ENCODE results near the gene CAMK2N1. TPM values are rescaled to one million over a fixed set of nuclear protein-coding genes. Genes with fewer than 3 reads are reported as not detected.

The CAMK2N1 gene
- 100 to 1,000 TPM; 162 to 274 (median 163) TPM for total RNA-seq
- long read RNA-seq, donor 1, transcript CAMK2N1-201 (2 exons, 2,336 nt): major isoform, 249 of 265 reads
- long read RNA-seq, donor 1, partial matches to known transcripts: 0 of 265 reads
- long read RNA-seq, donor 1, other reads (novel, unspliced or antisense): 15 of 265 reads
- long read RNA-seq, donor 2, partial matches to known transcripts: 25 of 28 reads
- long read RNA-seq, donor 2, other reads (novel, unspliced or antisense): 0 of 28 reads

DNA sequence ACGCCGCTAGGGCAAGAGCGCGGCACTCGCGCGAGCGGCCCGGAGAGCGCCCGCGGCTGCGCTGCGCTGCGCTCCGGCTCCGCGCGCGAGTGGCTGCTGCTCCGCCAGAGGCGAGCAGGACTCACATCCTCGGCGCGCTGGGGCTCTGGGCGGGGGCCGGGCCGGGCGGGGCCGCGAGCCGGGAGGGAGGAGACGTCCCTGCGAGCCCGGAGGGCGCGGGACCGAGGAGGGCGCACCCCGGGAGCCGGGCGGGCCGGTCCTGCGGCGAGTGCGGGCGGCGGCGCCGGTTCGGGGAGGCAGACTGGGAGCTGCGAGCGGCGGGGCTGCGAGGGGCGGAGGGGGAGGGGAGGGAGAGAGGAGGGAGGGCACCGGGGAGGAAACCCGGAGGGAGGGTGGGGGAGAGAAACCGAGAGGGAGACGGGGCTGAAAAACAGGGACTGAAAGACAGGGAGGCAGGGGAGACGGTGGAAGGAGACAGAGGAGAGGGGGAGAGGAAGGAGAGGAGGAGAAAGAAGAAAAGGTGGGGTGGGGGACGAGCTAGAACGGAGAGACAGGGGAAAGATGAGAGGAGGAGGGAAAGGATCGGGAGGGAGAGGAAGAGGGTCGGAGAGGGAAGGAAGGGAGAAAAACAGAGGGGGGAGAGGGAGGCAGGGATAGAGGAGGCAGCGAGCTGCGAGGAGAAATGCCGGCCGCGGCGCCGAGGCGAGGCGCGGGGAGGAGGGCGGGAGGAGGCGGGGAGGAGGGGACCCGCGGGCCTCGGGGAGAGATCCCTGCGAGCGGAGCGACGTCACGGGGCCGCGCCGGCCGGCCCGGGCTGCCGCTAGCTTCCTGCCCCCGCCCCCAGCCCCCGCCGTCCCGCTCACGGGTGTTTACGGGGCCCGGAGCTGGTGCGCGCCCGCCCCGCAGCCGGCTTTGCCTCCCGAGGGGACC is at the start of gene CAMK2N1:
Gene CAMK2N1, minus strand, starts transcription at position 684 of the 930 bp plus-strand sequence. CDS start 831 bp downstream, outside the sequence.
- Histone ChIP-seq H3K9me3 (no peaks in the 10 kb centered on the region), H3K4me1 (ENCODE audit: low read depth) (peaks cover 21% of the 10 kb centered on the region), H3K36me3 (ENCODE audit: low read depth) (no peaks in the 10 kb centered on the region), H3K4me3 (peak within 1 kb of the TSS; percentile 74)
- peak; percentile 79 for ATAC-seq
- TF ChIP-seq, protein P1, sequence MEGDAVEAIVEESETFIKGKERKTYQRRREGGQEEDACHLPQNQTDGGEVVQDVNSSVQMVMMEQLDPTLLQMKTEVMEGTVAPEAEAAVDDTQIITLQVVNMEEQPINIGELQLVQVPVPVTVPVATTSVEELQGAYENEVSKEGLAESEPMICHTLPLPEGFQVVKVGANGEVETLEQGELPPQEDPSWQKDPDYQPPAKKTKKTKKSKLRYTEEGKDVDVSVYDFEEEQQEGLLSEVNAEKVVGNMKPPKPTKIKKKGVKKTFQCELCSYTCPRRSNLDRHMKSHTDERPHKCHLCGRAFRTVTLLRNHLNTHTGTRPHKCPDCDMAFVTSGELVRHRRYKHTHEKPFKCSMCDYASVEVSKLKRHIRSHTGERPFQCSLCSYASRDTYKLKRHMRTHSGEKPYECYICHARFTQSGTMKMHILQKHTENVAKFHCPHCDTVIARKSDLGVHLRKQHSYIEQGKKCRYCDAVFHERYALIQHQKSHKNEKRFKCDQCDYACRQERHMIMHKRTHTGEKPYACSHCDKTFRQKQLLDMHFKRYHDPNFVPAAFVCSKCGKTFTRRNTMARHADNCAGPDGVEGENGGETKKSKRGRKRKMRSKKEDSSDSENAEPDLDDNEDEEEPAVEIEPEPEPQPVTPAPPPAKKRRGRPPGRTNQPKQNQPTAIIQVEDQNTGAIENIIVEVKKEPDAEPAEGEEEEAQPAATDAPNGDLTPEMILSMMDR (IDR thresholded peaks at IDR 0.05): no peak
- peak; percentile 84 to 92 (median 87) for DNase-seq
- intact Hi-C loops (cut with DNase I, micrococcal nuclease): no loop called here

DNA sequence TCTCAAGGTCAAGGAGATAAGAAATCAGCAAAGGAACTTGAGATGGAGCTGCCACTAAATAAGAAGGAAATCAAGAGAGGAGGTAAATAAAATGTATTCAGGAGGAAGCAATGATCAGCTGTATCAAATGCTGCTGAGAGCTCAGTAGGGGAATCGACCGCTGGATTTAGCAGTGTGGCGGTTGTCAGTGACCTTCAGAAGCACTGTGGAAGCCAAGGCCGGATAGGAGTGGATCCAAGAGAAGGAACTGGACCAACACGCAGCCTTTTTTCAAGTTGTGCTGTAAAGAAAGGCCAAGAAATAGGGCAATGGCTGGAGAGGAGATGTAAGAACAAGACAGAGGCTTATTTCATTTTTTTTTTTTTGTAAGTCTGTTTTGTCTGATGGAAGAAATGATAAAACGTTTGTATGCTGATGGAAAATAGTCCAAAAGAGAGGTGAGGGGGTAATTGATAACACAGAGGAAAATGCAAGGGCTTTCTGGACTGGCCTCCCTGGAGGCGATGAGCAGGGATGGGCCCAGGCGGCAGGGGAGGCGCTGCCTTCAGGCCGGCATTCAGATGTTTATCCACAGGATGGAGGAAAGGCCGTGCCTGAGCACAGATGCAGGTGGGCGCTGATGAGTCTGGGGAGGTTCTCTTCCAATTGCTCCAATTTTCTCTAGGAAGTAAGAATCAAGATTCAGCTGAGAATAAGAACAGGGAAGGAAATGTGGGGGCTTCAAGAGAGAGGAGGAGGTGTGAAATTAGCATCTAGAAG is 48.8 kb upstream of the CAMK2N1 start:
- DNase-seq (no peak), ATAC-seq (no peak)
- H3K4me3 ChIP-seq: no peak overlapping the region
- H3K36me3 ChIP-seq (ENCODE audit: low read depth): no peaks in the 10 kb centered on the region
- no peaks in the 10 kb centered on the region for H3K9me3 ChIP-seq
- H3K4me1 ChIP-seq (ENCODE audit: low read depth): no peaks in the 10 kb centered on the region
- TF ChIP-seq, protein P1 (IDR thresholded peaks at IDR 0.05): no peak
- intact Hi-C loops (cut with DNase I, micrococcal nuclease): no loop called here

DNA sequence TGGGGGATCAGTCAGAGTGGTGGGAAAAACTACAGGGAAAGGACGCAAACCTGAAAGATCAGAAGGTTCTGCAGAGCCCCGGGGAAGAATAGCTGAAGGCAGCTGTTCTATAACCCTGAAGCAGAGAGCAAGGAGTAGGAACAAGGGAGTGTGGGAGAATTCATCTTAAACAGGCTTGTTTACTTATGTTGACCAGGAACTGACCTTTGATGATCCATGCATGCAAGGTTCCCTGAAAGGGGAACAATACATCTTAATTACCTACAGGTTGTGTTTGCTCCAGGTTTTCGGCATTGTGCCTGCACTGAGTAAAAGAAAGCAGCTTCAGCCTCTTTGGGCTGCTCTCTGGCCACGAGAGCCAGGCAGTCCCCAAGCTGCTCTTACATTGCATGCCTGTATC is 47.6 kb upstream of the CAMK2N1 start:
- H3K36me3 ChIP-seq (ENCODE audit: low read depth): no peaks in the 10 kb centered on the region
- no peaks in the 10 kb centered on the region for H3K4me1 ChIP-seq (ENCODE audit: low read depth)
- TF ChIP-seq, protein P1 (IDR thresholded peaks at IDR 0.05): no peak

DNA sequence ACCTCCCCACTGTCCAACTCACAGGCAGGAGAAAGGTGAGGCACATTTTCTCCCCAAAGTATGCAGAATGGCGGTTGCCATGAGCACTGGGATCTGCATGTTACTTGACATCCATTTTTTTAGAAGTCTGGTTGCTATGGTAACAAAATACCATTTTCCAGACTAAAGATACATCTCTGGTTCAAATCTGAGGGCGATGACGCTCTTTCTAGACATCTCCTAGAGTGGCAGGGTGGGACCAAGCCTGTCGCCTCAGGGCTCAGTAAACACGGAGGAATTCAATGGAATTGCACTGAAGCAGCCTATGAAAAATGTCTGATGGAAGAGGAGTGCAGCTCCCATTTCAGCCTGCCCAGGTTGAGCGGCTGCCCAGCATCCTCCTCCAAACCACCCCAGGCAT is 44.9 kb upstream of the CAMK2N1 start:
- H3K4me1 ChIP-seq (ENCODE audit: low read depth): no peaks in the 10 kb centered on the region
- H3K9me3 ChIP-seq: no peaks in the 10 kb centered on the region
- intact Hi-C loops (cut with DNase I, micrococcal nuclease): no loop called here
- no peak for ATAC-seq
- H3K36me3 ChIP-seq (ENCODE audit: low read depth): no peaks in the 10 kb centered on the region
- no peak for DNase-seq
- no peak overlapping the region for H3K4me3 ChIP-seq
- TF ChIP-seq, protein P1 (IDR thresholded peaks at IDR 0.05): no peak

More for the DNA sequence above, 47.6 kb upstream of the CAMK2N1 start:
- Histone ChIP-seq H3K4me3 (no peak overlapping the region), H3K9me3 (no peaks in the 10 kb centered on the region)
- ATAC-seq: no peak
- no peak for DNase-seq
- intact Hi-C loops (cut with DNase I, micrococcal nuclease): no loop called here

DNA sequence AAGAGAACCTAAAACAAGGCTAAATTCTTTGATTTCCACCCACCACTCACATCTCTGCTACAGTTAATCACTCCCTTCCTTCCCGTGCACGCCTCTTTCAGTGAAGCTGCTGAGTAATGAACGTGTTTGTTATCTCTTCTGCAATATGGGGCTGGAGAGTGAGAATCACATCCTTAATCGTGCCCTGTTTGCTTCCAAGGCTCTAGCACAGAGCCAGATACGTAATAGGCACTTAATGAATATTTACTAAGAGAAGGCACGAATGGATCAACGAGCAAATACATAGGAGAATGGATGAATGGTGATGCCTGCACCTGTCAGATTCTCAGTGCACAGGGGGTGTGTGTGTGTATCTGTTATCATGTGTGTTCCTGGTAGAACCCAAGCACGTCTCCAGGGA is 44.3 kb upstream of the CAMK2N1 start:
- no peaks in the 10 kb centered on the region for H3K36me3 ChIP-seq (ENCODE audit: low read depth)
- intact Hi-C loops (cut with DNase I, micrococcal nuclease): no loop called here
- ATAC-seq: no peak
- H3K9me3 ChIP-seq: no peaks in the 10 kb centered on the region
- H3K4me1 ChIP-seq (ENCODE audit: low read depth): no peaks in the 10 kb centered on the region
- no peak overlapping the region for H3K4me3 ChIP-seq
- no peak for DNase-seq
- TF ChIP-seq, protein P1 (IDR thresholded peaks at IDR 0.05): no peak

Data from mucosa of descending colon (tissue), 3 donors.